Smooth muscle cell (in vitro differentiated cells): ENCODE measurements around the gene NOX5. TPM values are rescaled to one million over a fixed set of nuclear protein-coding genes. Genes with fewer than 3 reads are reported as not detected.

Experiments
- DNase-seq: peaks from one replicate; lab custom pipeline; 2025; ENCODE audit not compliant: unreplicated experiment; lab: John Stamatoyannopoulos, UW
- H2AFZ ChIP-seq: fragments of 200-600 bp; sonication (generic); 2 replicates; pipeline ENCODE4 v1.6.0; 2016; ENCODE audit warnings: antibody characterized with exemption, low read depth, mild to moderate bottlenecking
- H3F3A ChIP-seq: fragments of 200-600 bp; sonication (generic); 2 replicates; pipeline ENCODE4 v1.6.0; 2017; ENCODE audit warnings: antibody characterized with exemption, low read depth
- H3K27ac ChIP-seq: fragments of 200-600 bp; sonication (generic); 2 replicates; pipeline ENCODE4 v1.5.1; 2016; ENCODE audit warnings: low read depth, mild to moderate bottlenecking
- H3K27me3 ChIP-seq: fragments of 200-600 bp; sonication (generic); 2 replicates; pipeline ENCODE4 v1.6.1; 2016; ENCODE audit warnings: low read depth, mild to moderate bottlenecking
- H3K36me3 ChIP-seq: fragments of 200-600 bp; sonication (generic); 2 replicates; pipeline ENCODE4 v1.5.1; 2016; ENCODE audit warnings: low read depth
- H3K4me1 ChIP-seq: fragments of 200-600 bp; sonication (generic); 2 replicates; pipeline ENCODE4 v1.5.1; 2016; ENCODE audit warnings: low read depth
- H3K4me2 ChIP-seq: fragments of 200-600 bp; sonication (generic); 2 replicates; pipeline ENCODE4 v1.6.0; 2016; ENCODE audit warnings: mild to moderate bottlenecking
- H3K4me3 ChIP-seq: fragments of 200-600 bp; sonication (generic); 2 replicates; pipeline ENCODE4 v1.5.1; 2016; ENCODE audit warnings: mild to moderate bottlenecking
- H3K79me2 ChIP-seq: fragments of 200-600 bp; sonication (generic); 2 replicates; pipeline ENCODE4 v1.6.0; 2016; ENCODE audit warnings: low read depth, mild to moderate bottlenecking
- H3K9ac ChIP-seq: fragments of 200-600 bp; sonication (generic); 2 replicates; pipeline ENCODE4 v1.6.0; 2016; ENCODE audit warnings: low read depth
- H3K9me3 ChIP-seq: fragments of 200-600 bp; sonication (generic); replicated peaks from 2 replicates; pipeline ENCODE4 v1.5.1; 2016; ENCODE audit warnings: low read depth
- H4K20me1 ChIP-seq: fragments of 200-600 bp; sonication (generic); 2 replicates; pipeline ENCODE4 v1.6.0; 2016; ENCODE audit warnings: low read depth
- WGBS: methylation state at CpG from one replicate; pipeline ENCODE4 v1.1.7; 2016; ENCODE audit warnings: low lambda C conversion rate; 5-methylcytosine and 5-hydroxymethylcytosine counted together
- polyA plus RNA-seq: library from polyadenylated mRNA; unstranded; fragments of >200 nt; fragmentation: Nextera tagmentation; extraction: Ambion mirVana; gene quantifications from 2 replicates; pipeline ENCODE4 v1.2.1, GENCODE V29; 2016
- total RNA-seq: library from RNA; depleted of rRNA; stranded (reverse); fragments of >200 nt; gene quantifications from 2 replicates; pipeline ENCODE4 v1.2.3, GENCODE V29; 2014
- TF ChIP-seq, protein P1 (sequence below): fragments of 200-600 bp; sonication (generic); IDR thresholded peaks from 2 replicates; pipeline ENCODE4 v1.5.1; 2017; ENCODE audit warnings: borderline replicate concordance, mild to moderate bottlenecking, antibody characterized with exemption; ENCODE audit not compliant: insufficient read depth, poor library complexity, severe bottlenecking

The NOX5 gene
- total and polyA plus RNA-seq, 2 experiments from 2014 or later, result 0.16 to 0.22 TPM

DNA sequence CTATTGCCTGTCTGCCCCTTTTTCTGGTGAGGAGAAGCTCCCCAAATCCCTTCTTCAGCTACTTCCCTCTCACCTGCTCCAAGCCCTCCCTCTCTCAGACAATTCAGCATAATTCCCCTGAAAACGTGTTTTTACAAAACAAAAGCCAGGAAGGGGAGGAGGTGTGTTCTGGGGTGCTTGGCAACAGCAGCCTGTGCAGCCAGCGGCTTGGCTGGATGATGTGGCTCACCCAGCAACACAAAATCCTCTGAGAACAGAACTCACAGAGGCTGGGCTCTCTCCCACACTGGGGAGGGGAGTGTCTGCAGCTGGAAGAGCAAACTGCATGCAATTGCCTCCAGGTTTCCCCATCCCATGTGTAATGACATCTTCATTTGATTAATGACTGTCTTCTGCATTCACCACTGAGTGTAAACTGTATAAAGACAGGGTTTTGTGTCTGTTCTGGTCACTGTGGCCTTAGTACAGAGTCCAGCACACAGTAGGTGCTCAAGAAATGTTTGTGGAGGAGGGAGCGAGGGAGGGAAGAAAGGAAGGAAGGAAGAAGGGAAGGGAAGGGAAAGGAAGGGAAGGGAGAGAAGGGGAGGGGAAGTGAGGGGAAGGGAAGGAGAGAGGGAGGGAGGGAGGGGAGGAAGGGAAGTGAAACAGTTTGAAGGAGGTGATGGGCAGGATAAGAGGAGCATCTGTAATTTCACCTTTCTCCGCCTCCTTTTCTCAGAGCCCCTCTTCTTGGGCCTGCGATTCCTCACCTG is 75.9 kb downstream of the NOX5 start:
- no peak overlapping the region for H3K9ac ChIP-seq
- no peak overlapping the region for H3K27ac ChIP-seq
- no peak overlapping the region for H3K4me3 ChIP-seq
- no peak for DNase-seq
- no peaks in the 10 kb centered on the region for H3F3A ChIP-seq
- 62% methylated on average over 5 of the region's 5 CpGs for WGBS
- peaks cover 47% of the 10 kb centered on the region for H3K27me3 ChIP-seq
- H3K9me3 ChIP-seq, result no peaks in the 10 kb centered on the region
- H3K4me1 ChIP-seq, result peaks cover 20% of the 10 kb centered on the region
- TF ChIP-seq, protein P1, sequence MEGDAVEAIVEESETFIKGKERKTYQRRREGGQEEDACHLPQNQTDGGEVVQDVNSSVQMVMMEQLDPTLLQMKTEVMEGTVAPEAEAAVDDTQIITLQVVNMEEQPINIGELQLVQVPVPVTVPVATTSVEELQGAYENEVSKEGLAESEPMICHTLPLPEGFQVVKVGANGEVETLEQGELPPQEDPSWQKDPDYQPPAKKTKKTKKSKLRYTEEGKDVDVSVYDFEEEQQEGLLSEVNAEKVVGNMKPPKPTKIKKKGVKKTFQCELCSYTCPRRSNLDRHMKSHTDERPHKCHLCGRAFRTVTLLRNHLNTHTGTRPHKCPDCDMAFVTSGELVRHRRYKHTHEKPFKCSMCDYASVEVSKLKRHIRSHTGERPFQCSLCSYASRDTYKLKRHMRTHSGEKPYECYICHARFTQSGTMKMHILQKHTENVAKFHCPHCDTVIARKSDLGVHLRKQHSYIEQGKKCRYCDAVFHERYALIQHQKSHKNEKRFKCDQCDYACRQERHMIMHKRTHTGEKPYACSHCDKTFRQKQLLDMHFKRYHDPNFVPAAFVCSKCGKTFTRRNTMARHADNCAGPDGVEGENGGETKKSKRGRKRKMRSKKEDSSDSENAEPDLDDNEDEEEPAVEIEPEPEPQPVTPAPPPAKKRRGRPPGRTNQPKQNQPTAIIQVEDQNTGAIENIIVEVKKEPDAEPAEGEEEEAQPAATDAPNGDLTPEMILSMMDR, result no peak
- no peaks in the 10 kb centered on the region for H4K20me1 ChIP-seq
- H3K36me3 ChIP-seq, result no peaks in the 10 kb centered on the region
- no peak overlapping the region for H3K4me2 ChIP-seq
- H3K79me2 ChIP-seq, result no peaks in the 10 kb centered on the region
- no peak overlapping the region for H2AFZ ChIP-seq

DNA sequence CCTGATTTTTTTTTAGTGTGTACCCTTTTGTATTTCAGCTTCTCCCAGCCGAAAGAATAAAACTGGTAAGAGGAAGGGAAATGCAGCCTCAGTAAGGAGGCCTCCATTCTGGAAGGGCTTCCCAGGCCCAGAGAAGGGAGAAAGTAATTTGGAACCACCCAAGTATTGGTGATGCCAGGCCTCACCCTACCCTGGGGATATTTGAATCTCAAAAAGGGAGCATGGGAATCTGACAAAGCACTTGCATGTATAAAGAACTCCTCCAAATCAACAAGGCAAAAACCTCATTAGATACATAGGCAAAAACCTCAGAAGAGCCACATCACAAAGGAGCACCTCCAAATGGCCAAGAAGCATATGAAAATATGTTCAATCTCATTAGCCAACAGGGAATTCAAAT is 77.2 kb downstream of the NOX5 start:
- Histone ChIP-seq H3K79me2 (no peaks in the 10 kb centered on the region), H3K4me1 (peaks cover 9% of the 10 kb centered on the region), H3K27me3 (peaks cover 37% of the 10 kb centered on the region), H3K9me3 (no peaks in the 10 kb centered on the region), H3K4me2 (no peak overlapping the region), H4K20me1 (no peaks in the 10 kb centered on the region), H3K4me3 (no peak overlapping the region), H3K36me3 (no peaks in the 10 kb centered on the region), H3K9ac (no peak overlapping the region), H3K27ac (no peak overlapping the region), H2AFZ (no peak overlapping the region), H3F3A (no peaks in the 10 kb centered on the region)
- no peak for DNase-seq
- WGBS, result 88% methylated on average over 1 of the region's 1 CpG
- TF ChIP-seq, protein P1, result no peak

DNA sequence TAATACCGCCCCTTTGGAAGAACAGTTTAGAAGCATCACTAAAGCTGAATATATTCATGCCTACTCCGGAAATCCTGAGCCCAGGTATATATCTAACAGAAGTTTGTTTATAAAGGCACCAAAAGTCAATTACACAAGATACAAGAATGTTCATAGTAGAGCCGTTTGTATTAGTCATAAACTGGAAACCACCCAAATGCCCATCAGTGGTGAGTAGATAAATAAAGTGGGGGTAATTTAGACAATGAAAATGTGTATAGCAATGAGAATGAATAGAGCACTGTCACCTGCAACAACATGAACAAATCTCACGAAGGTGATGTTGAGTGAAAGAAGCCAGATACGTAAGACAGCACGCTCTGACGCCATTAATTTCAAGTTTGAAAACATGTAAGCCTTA is 77.7 kb downstream of the NOX5 start:
- Histone ChIP-seq H3K4me1 (peaks cover 4% of the 10 kb centered on the region), H3K79me2 (no peaks in the 10 kb centered on the region), H3K27ac (no peak overlapping the region), H3K4me2 (no peak overlapping the region), H4K20me1 (no peaks in the 10 kb centered on the region), H3K36me3 (no peaks in the 10 kb centered on the region), H3K4me3 (no peak overlapping the region), H2AFZ (no peak overlapping the region), H3K27me3 (peaks cover 32% of the 10 kb centered on the region), H3K9me3 (no peaks in the 10 kb centered on the region), H3F3A (no peaks in the 10 kb centered on the region), H3K9ac (no peak overlapping the region)
- DNase-seq, result no peak
- TF ChIP-seq, protein P1, result no peak
- WGBS, result 76% methylated on average over 7 of the region's 7 CpGs

DNA sequence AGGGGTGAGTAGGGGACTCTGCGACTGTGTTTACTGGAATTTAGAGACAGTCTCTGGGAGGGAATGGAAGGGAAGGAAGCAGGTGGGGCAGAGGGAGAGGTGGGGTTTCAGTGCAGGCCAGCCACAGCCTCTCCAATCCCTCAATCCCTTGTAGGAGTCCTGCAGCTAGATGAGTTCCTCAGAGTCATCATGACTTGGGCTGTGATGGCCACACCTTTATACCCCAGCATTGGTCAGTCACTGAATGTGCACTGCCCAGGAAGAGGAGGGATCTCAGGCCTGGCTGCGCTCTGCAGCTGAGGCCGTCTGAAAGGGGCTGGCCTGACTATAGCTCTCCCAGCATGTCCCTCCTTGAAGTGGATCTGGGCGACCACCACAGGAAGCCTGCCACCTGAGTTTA is 78.6 kb downstream of the NOX5 start:
- TF ChIP-seq, protein P1, result no peak
- Histone ChIP-seq H4K20me1 (no peaks in the 10 kb centered on the region), H3F3A (no peaks in the 10 kb centered on the region), H3K36me3 (no peaks in the 10 kb centered on the region), H3K79me2 (no peaks in the 10 kb centered on the region), H3K27ac (no peak overlapping the region), H3K27me3 (peaks cover 25% of the 10 kb centered on the region), H3K9me3 (no peaks in the 10 kb centered on the region), H3K4me3 (no peak overlapping the region), H3K9ac (no peak overlapping the region), H3K4me1 (peaks cover 4% of the 10 kb centered on the region), H3K4me2 (no peak overlapping the region), H2AFZ (no peak overlapping the region)
- DNase-seq, result no peak
- 59% methylated on average over 4 of the region's 4 CpGs for whole genome bisulfite sequencing
